ENCODE data around the gene EEF2K.

- TF ChIP-seq ZFP30 (CRISPR knock-in tag; IDR thresholded peaks at IDR 0.05): no peak
- TF ChIP-seq RARB (CRISPR knock-in tag; IDR thresholded peaks at IDR 0.05): no peak
- no peak for TF ChIP-seq SNAI2 (CRISPR knock-in tag; IDR thresholded peaks at IDR 0.05)
- TF ChIP-seq ZFP3 (CRISPR knock-in tag; IDR thresholded peaks at IDR 0.05): no peak
- no peak for TF ChIP-seq ARNTL (CRISPR knock-in tag; IDR thresholded peaks at IDR 0.05; ENCODE audit: borderline replicate concordance, low read depth)
- no peak for TF ChIP-seq CREB5 (CRISPR knock-in tag; IDR thresholded peaks at IDR 0.05; ENCODE audit: low read depth)
- no peak for TF ChIP-seq ZNF8 (CRISPR knock-in tag; IDR thresholded peaks at IDR 0.05)
- no peak for TF ChIP-seq PATZ1 (CRISPR knock-in tag; IDR thresholded peaks at IDR 0.05; ENCODE audit: borderline replicate concordance)
- TF ChIP-seq POU6F1 (CRISPR knock-in tag; IDR thresholded peaks at IDR 0.05; ENCODE audit: borderline replicate concordance, low read depth): no peak
Measured at GRCh38 chr16:22213236-22213635, 7.2 kb downstream of the EEF2K start.

Data from SK-N-SH treated with all-trans-retinoic acid at 6 μM for 48 hours (cell line).